ENCODE results near the gene NDUFA11.

NDUFA11 gene

GRCh38 chr19:5914358-5914774 is 10.8 kb upstream of the NDUFA11 start:
- Histone ChIP-seq H3K27me3 (ENCODE audit: control insufficient read depth, low read length) (no peaks in the 10 kb centered on the region), H3K27ac (ENCODE audit: low read depth, low read length) (no peak overlapping the region), H3K4me3 (ENCODE audit: low read length) (no peak overlapping the region), H3F3A (ENCODE audit: control insufficient read depth, insufficient read depth) (no peaks in the 10 kb centered on the region), H3K4me2 (ENCODE audit: low read length) (no peak overlapping the region), H3K4me1 (ENCODE audit: control insufficient read depth, low read length) (no peaks in the 10 kb centered on the region), H3K9me2 (replicated peaks; ENCODE audit: control insufficient read depth, low read length) (no peaks in the 10 kb centered on the region), H4K20me1 (ENCODE audit: control insufficient read depth, insufficient read depth, low read depth, low read length) (no peaks in the 10 kb centered on the region), H3K36me3 (ENCODE audit: control insufficient read depth, low read length) (peaks cover 34% of the 10 kb centered on the region), H3K9me3 (ENCODE audit: control insufficient read depth, insufficient read depth, low read length) (no peaks in the 10 kb centered on the region), H3K79me2 (ENCODE audit: control insufficient read depth, low read length) (no peaks in the 10 kb centered on the region)
- TF ChIP-seq EZH2phosphoT487 (IDR thresholded peaks at IDR 0.05; ENCODE audit: borderline replicate concordance, low read length), result no peak
- TF ChIP-seq CTCF (IDR thresholded peaks at IDR 0.05; ENCODE audit: low read depth, low read length, poor library complexity, severe bottlenecking), result no peak

GRCh38 chr19:5913739-5914357 is 10.3 kb upstream of the NDUFA11 start, which contains the start of gene CAPS:
TSS of gene CAPS (plus strand) at chr19:5914254. CDS start at chr19:5914407, 153 bp downstream.
- H3K36me3 ChIP-seq (ENCODE audit: control insufficient read depth, low read length), result peaks cover 29% of the 10 kb centered on the region
- H3K9me2 ChIP-seq (replicated peaks; ENCODE audit: control insufficient read depth, low read length), result no peaks in the 10 kb centered on the region
- H3K27me3 ChIP-seq (ENCODE audit: control insufficient read depth, low read length), result no peaks in the 10 kb centered on the region
- no peak within 1 kb of the TSS for H3K4me3 ChIP-seq (ENCODE audit: low read length)
- no peak within 1 kb of the TSS for H3K27ac ChIP-seq (ENCODE audit: low read depth, low read length)
- no peaks in the 10 kb centered on the region for H3K4me1 ChIP-seq (ENCODE audit: control insufficient read depth, low read length)
- H4K20me1 ChIP-seq (ENCODE audit: control insufficient read depth, insufficient read depth, low read depth, low read length), result no peaks in the 10 kb centered on the region
- no peaks in the 10 kb centered on the region for H3K9me3 ChIP-seq (ENCODE audit: control insufficient read depth, insufficient read depth, low read length)
- no peak for TF ChIP-seq CTCF (IDR thresholded peaks at IDR 0.05; ENCODE audit: low read depth, low read length, poor library complexity, severe bottlenecking)
- TF ChIP-seq EZH2phosphoT487 (IDR thresholded peaks at IDR 0.05; ENCODE audit: borderline replicate concordance, low read length), result no peak
- H3K4me2 ChIP-seq (ENCODE audit: low read length), result no peak within 1 kb of the TSS
- H3K79me2 ChIP-seq (ENCODE audit: control insufficient read depth, low read length), result no peaks in the 10 kb centered on the region
- no peaks in the 10 kb centered on the region for H3F3A ChIP-seq (ENCODE audit: control insufficient read depth, insufficient read depth)

- H3K4me2 ChIP-seq (ENCODE audit: low read length), result no peak overlapping the region
- no peak overlapping the region for H3K4me3 ChIP-seq (ENCODE audit: low read length)
- no peaks in the 10 kb centered on the region for H3F3A ChIP-seq (ENCODE audit: control insufficient read depth, insufficient read depth)
- H4K20me1 ChIP-seq (ENCODE audit: control insufficient read depth, insufficient read depth, low read depth, low read length), result no peaks in the 10 kb centered on the region
- H3K36me3 ChIP-seq (ENCODE audit: control insufficient read depth, low read length), result peaks cover 10% of the 10 kb centered on the region
- no peaks in the 10 kb centered on the region for H3K4me1 ChIP-seq (ENCODE audit: control insufficient read depth, low read length)
- no peak for TF ChIP-seq EZH2phosphoT487 (IDR thresholded peaks at IDR 0.05; ENCODE audit: borderline replicate concordance, low read length)
- no peak for TF ChIP-seq CTCF (IDR thresholded peaks at IDR 0.05; ENCODE audit: low read depth, low read length, poor library complexity, severe bottlenecking)
- H3K79me2 ChIP-seq (ENCODE audit: control insufficient read depth, low read length), result no peaks in the 10 kb centered on the region
- no peaks in the 10 kb centered on the region for H3K27me3 ChIP-seq (ENCODE audit: control insufficient read depth, low read length)
- no peaks in the 10 kb centered on the region for H3K9me2 ChIP-seq (replicated peaks; ENCODE audit: control insufficient read depth, low read length)
- no peak overlapping the region for H3K27ac ChIP-seq (ENCODE audit: low read depth, low read length)
- no peaks in the 10 kb centered on the region for H3K9me3 ChIP-seq (ENCODE audit: control insufficient read depth, insufficient read depth, low read length)
Observed at GRCh38 chr19:5911366-5911765, 7.8 kb upstream of the NDUFA11 start.

All from DOHH2 (cell line).